GM18868 (cell line): Measurements from ENCODE around the gene GREB1.

ENCODE experiments used
- ATAC-seq: cut with Tn5 transposase; IDR thresholded peaks from one replicate; pipeline ENCODE4 v1.9.1; 2021; ENCODE audit warnings: mild to moderate bottlenecking, moderate library complexity; ENCODE audit not compliant: unreplicated experiment

The GREB1 gene

DNA sequence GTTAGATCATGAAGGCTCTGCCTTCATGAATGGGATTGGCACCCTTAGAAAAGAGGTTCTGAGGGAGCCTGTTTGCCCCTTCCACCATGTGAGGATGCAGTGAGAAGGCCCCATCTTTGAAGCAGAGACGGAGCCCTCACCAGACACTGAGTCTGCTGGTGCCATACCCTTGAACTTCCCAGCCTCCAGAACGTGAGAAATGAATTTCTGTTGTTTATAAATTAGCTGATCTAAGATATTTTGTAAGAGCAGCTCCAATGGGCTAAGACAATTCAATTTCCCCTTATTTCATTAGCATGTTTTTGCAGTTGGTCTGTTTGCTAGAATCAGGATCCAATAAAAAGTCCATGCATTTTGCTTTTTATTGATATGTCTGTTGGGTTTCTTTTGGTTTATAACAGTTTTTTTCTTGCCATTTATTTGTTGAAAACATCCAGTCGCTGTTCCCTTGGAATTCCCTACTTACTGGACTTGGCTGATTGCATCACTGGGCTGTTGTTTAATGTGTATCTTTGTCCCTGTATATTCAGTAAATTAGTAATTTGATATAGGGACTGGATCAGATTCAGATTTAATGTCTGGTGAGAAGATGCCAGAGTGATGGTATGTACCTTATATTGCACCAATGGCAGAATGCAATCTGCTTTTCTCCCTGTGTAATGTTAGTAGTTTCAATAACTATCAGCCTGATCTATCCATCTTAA lies 24.0 kb upstream of the GREB1 start:
- ATAC-seq = no peak

GRCh38 chr2:11512431-11512830 lies 21.4 kb upstream of the GREB1 start:
- no peak for ATAC-seq

DNA sequence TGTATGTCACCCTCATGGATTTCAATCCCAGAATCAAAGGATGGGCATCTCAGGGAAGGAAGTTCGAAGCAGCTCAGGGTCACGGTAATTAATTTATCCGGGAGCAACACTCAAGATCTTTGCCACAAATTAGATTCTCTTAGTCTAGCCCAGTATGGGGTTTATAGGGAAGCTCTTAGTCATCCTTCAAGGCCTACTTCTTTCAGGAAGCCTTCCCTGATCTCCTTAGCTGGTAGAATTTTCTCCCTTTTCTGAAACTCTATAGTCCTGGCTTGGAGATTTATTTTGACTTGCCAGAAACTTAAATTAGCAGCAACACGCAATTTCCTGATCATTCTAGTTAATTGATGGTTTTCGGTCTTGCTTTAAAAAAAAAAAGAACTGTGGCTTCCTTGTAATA lies 20.5 kb upstream of the GREB1 start:
- no peak for ATAC-seq

DNA sequence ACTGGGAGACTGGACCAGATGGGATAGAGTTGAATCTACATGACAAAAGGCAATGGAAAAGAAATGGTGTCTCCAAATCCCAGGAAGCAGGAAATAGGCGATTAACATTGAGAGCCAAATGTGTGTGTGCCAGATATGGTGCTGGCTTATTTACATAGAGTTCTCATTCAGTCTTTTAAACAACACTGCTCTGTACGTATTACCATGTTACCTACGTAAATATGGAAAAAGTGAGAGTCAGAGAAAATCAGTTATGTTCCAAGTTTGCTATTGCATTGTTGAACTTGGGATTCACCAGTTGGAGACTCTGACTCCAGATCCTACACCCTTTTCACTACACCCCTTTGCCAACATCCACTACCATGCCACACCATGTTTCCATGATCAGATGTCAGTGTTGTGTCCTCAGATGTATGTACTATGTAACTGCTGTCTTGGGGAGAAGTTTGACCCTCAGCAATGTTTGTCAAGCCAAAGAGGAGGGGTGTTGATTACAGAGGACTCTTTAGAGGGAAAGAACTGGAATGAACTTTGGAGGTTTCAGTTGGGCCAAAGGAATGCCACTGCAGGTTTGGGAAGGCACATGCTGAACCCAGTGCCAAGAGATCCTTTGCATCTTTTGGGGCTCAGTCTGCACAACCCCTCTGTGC lies 19.6 kb upstream of the GREB1 start:
- ATAC-seq = no peak

DNA sequence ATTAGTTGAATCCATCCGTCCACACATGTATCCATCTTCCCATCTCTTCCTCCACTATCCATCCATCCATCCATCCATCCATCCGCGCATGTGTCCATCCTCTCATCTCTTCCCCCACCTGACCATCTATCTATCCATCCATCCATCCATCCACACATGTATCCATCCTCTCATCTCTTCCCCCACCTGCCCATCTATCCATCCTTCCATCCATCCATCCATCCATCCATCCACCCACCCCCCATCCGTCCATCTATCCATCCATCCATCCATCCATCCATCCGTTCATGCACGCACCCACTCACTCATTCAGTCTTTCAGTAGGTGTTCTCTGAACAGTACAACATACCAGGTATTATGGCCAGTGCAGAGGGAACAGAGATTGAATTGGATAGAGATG lies 18.9 kb upstream of the GREB1 start:
- ATAC-seq = no peak

- ATAC-seq = no peak
Observed at GRCh38 chr2:11515490-11515981, 18.3 kb upstream of the GREB1 start.

GRCh38 chr2:11516984-11517648 lies 16.7 kb upstream of the GREB1 start:
- ATAC-seq = no peak

- ATAC-seq = no peak
Observed at GRCh38 chr2:11517906-11518305, 15.9 kb upstream of the GREB1 start.

DNA sequence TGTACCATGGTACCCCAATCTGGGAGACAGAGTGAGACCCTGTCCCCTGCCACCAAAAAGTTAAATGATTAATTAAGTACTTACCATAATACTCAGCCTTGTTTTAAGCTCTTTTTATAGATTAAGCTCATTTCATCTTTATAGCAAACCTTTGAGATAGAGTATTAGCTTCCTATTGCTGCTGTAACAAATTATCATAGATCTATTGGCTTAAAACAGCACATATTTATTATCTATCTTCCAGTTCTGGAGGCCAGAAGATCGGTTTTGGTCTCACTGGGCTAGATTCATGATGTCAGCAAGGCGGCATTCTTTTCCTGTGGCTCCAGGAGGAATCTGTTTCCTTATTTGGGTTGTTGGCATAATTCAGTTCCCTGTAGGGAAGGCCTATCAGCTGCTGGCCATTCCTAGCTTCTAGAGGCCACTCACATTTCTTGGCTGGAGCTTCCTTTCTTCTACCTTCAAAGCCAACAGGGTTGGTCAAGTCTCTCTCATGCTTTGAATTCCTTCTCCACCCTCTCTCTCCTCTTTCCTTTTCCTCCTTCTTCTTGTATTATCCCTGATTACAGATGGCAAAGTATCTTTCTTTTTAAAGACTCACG lies 13.7 kb upstream of the GREB1 start:
- no peak for ATAC-seq

DNA sequence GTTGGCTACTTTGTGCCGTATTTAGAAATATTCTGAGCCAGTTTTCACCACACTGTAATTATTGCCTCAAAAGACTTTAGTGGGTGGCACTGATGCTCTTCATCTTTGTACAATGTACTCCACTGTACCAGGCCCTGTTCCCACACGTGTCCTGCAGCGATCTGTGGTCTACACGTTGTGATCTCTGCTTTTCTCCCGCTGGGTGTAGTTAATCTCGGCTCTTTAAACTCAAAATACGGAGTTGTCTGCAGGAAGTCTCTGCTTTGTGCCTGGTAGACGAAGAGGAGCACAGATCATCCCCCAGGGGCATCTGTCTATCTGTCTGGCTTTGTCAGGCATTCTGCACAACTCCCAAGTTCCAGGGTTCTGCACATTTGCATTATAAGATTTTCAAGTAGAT lies 12.1 kb upstream of the GREB1 start:
- ATAC-seq = no peak

- ATAC-seq = no peak
Observed at GRCh38 chr2:11524470-11524869, 9.4 kb upstream of the GREB1 start.

GRCh38 chr2:11525762-11526161 lies 8.1 kb upstream of the GREB1 start:
- ATAC-seq = no peak

DNA sequence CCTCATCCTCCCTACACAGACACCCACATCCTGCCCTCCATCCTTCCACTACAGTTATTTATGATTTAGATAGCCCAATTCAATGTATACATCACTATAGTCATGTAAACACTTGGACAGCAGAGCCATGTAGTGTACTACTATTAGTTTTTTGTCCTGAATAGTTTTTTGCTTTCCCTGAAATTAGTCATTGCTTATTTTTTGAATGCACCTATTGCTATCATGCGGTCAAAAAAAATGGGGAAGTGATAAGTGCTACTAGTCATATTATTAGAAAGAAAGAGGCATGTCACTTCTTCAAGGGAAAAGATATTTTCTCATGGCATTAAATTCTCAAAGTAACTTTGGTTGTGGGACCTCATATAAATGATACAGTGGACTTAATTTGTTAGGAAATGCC lies 6.8 kb upstream of the GREB1 start:
- ATAC-seq = no peak

- ATAC-seq = no peak
Observed at GRCh38 chr2:11528228-11528627, 5.6 kb upstream of the GREB1 start.

DNA sequence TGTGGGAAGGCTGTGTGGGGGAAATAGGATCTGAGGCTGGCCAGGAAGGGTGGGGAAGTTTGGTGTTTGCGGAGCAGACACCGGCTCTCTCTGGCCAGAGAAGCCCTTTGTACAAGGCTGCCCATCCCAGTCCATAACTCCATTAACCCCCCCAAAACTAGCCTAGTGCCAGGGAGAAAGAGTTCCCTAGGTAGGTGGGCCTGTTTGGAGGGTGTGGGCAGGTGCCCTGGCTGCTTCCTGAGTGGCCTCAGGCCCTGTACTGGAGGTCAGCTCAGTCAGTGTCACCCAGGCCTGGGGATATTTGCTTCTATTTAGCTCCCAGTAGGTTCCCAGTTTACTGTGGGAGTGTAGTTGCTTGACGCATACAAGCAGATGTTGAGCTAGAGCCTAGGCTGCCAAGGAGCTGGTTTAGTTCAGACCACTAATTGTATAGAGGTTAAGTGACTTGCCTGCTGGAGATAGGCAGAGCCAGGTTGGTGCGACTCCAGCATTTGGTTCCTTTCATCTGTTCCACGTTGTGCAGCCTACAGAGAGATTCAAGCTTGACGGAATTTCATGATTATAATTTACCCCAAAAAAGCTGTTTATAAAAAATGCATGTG lies 2.9 kb upstream of the GREB1 start:
- ATAC-seq = no peak

- ATAC-seq = no peak
Observed at GRCh38 chr2:11532416-11533055, 1.3 kb upstream of the GREB1 start.

- no peak for ATAC-seq
Observed at GRCh38 chr2:11534071-11534745, 363 bp downstream of the GREB1 start.

DNA sequence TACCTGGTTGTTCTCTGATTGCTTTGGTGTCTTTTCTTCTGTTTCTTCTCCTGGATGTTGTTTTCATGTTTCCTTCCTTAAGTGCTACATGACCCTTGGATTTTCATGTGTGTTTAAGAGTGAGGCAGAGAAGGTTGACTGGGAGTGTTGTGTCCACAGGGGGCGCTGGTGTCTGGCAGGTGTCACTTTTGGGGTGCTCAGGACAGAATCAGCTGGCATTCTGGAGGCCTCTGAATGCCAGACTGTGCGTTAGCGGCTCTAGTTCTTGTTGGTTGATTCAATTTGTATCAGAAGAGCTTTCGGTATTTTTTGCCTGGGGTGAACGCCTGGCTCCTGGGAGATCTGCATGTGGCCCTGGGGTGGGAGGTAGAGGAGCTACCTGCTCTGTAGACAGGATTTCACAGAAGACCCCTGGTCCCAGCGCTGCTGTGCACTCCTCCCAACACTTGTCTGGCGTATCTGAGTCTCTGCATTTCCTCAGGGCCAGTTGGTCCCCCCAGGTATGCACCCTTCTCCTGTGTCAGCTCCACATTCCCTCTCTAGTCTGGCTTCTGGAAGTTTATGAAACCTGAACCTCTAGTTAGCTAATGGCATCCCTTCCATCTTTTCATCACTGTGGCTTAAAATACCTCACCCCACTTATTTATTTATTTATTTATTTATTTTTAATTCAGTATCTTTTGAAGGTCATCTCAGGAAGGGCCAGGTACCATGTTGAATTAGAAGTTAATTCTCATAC lies 1.1 kb downstream of the GREB1 start:
- no peak for ATAC-seq

GRCh38 chr2:11535899-11536344 lies 2.1 kb downstream of the GREB1 start:
- no peak for ATAC-seq
